HG03280 (cell line): ENCODE measurements around the gene GABBR1.
A peak's percentile ranks its signal among the peaks of the same experiment; 100 is the strongest.
"Not testable (repeated sequence)": the region's sequence is repeated elsewhere in the genome, so short reads cannot be mapped to it uniquely, and the experiment has no call there.

Experiments used
- ATAC-seq: cut with Tn5 transposase; IDR thresholded peaks from one replicate; pipeline ENCODE4 v1.9.1; 2021; ENCODE audit warnings: mild to moderate bottlenecking, moderate library complexity; ENCODE audit not compliant: unreplicated experiment

The GABBR1 gene

GRCh38 chr6:29632789-29633533 lies at the start of gene GABBR1:
GABBR1 (minus strand) TSS chr6:29633183; CDS start chr6:29632385, 798 bp downstream.
- ATAC-seq: peak; percentile 58

- no peak for ATAC-seq
These were observed 48.8 kb upstream of the GABBR1 start for GRCh38 chr6:29681811-29682210.

GRCh38 chr6:29680904-29681303 lies 47.9 kb upstream of the GABBR1 start, which contains the start of gene ZFP57:
ZFP57 (minus strand) TSS chr6:29681152; CDS start chr6:29677003, 4,149 bp downstream.
- ATAC-seq: no peak

- no peak for ATAC-seq
These were observed 47.4 kb upstream of the GABBR1 start for GRCh38 chr6:29680416-29680815.

- ATAC-seq: no peak
These were observed 47.0 kb upstream of the GABBR1 start for GRCh38 chr6:29679962-29680361.

- ATAC-seq: no peak
These were observed 45.1 kb upstream of the GABBR1 start for GRCh38 chr6:29678114-29678513.

- ATAC-seq: no peak
These were observed 44.1 kb upstream of the GABBR1 start for GRCh38 chr6:29676981-29677601.

- no peak for ATAC-seq
These were observed 42.6 kb upstream of the GABBR1 start for GRCh38 chr6:29675561-29675960.

GRCh38 chr6:29674008-29674407 lies 41.0 kb upstream of the GABBR1 start:
- no peak for ATAC-seq

- no peak for ATAC-seq
These were observed 40.2 kb upstream of the GABBR1 start for GRCh38 chr6:29673161-29673560.

- not testable (repeated sequence) for ATAC-seq
These were observed 39.1 kb upstream of the GABBR1 start for GRCh38 chr6:29672116-29672515.

- ATAC-seq: no peak
These were observed 38.0 kb upstream of the GABBR1 start for GRCh38 chr6:29671026-29671425.

- no peak for ATAC-seq
These were observed 34.2 kb upstream of the GABBR1 start for GRCh38 chr6:29667158-29667557.

- no peak for ATAC-seq
These were observed 33.8 kb upstream of the GABBR1 start for GRCh38 chr6:29666826-29667130.

GRCh38 chr6:29665942-29666825 lies 33.2 kb upstream of the GABBR1 start:
- ATAC-seq: no peak

- ATAC-seq: no peak
These were observed 30.5 kb upstream of the GABBR1 start for GRCh38 chr6:29663300-29664042.

GRCh38 chr6:29661502-29662141 lies 28.6 kb upstream of the GABBR1 start:
- ATAC-seq: not testable (repeated sequence)

- ATAC-seq: no peak
These were observed 28.1 kb upstream of the GABBR1 start for GRCh38 chr6:29661071-29661470.

GRCh38 chr6:29656798-29657197 lies 23.8 kb upstream of the GABBR1 start, which contains the start of gene MOG:
MOG (plus strand) TSS chr6:29657092; CDS start chr6:29657210, 118 bp downstream.
- no peak for ATAC-seq

GRCh38 chr6:29656157-29656556 lies 23.2 kb upstream of the GABBR1 start:
- no peak for ATAC-seq
